ENCODE measurements around the gene FGGY.

FGGY gene

DNA sequence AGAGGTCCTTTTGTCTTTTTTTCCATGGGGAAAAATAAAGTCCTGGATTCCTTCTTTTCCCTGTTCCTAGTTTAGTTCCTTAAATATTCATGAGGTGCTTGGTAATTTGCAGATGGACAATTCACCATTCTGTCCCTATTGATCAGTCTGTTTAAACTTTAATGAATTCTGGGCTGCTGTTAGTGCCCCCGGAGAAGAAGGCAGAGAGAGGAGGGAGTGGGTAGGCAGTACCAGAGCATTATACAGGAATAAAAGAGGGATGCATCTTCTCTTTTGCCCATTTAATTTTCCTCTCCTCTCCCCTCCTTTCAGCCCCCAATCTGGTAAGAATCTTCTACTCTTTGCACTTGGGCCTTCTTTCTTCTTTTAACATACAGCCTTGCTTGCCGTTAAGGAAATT is 25.9 kb downstream of the FGGY start:
- H3K4me3 ChIP-seq (ENCODE audit: low read length) = no peak overlapping the region
- TF ChIP-seq, protein P1, sequence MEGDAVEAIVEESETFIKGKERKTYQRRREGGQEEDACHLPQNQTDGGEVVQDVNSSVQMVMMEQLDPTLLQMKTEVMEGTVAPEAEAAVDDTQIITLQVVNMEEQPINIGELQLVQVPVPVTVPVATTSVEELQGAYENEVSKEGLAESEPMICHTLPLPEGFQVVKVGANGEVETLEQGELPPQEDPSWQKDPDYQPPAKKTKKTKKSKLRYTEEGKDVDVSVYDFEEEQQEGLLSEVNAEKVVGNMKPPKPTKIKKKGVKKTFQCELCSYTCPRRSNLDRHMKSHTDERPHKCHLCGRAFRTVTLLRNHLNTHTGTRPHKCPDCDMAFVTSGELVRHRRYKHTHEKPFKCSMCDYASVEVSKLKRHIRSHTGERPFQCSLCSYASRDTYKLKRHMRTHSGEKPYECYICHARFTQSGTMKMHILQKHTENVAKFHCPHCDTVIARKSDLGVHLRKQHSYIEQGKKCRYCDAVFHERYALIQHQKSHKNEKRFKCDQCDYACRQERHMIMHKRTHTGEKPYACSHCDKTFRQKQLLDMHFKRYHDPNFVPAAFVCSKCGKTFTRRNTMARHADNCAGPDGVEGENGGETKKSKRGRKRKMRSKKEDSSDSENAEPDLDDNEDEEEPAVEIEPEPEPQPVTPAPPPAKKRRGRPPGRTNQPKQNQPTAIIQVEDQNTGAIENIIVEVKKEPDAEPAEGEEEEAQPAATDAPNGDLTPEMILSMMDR (conservative IDR thresholded peaks at IDR 0.05; ENCODE audit: low read depth, low read length) = no peak
- no peak for DNase-seq (ENCODE audit: low read depth)

DNA sequence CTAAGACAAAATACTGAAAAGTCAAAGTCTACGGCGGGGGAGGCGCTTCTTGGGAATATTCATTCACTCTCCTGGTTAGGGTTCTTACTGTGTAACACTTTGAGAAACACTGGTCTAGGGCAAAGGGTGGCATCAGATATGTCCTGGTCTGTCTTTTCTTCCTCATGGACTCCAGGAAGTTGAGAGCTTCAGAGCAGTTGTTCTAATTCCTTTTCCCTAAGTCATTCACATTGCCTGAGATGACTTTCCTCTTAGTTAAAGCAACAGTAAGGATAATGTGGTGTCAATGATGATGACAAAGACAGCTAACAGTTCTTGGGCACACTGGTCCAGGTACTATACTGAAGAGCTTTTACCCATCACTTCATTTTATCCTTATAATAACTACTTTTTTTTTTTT is 27.0 kb downstream of the FGGY start:
- TF ChIP-seq, protein P1 (conservative IDR thresholded peaks at IDR 0.05; ENCODE audit: low read depth, low read length) = no peak
- no peak for DNase-seq (ENCODE audit: low read depth)

DNA sequence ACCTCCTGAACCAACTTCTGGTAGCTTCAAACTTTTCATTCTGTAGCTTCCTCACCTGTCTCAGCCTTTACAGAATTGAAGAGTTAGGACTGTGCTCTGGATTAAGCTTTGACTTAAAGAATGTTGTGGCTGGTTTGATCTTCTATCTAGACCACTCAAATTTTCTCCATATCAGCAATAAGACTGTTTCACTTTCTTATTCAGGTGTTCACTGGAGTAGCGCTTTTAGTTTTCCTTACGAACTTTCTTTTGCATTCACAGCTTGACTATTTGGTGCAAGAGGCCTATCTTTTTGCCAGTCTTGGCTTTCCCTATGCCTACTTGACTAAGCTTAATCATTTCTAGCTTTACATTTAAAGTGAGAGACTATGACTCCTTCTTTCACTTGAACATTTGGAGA is 31.5 kb downstream of the FGGY start:
- no peak overlapping the region for H3K4me3 ChIP-seq (ENCODE audit: low read length)
- DNase-seq (ENCODE audit: low read depth) = no peak
- TF ChIP-seq, protein P1 (conservative IDR thresholded peaks at IDR 0.05; ENCODE audit: low read depth, low read length) = no peak

More for the DNA sequence above, 27.0 kb downstream of the FGGY start:
- H3K4me3 ChIP-seq (ENCODE audit: low read length) = no peak overlapping the region

DNA sequence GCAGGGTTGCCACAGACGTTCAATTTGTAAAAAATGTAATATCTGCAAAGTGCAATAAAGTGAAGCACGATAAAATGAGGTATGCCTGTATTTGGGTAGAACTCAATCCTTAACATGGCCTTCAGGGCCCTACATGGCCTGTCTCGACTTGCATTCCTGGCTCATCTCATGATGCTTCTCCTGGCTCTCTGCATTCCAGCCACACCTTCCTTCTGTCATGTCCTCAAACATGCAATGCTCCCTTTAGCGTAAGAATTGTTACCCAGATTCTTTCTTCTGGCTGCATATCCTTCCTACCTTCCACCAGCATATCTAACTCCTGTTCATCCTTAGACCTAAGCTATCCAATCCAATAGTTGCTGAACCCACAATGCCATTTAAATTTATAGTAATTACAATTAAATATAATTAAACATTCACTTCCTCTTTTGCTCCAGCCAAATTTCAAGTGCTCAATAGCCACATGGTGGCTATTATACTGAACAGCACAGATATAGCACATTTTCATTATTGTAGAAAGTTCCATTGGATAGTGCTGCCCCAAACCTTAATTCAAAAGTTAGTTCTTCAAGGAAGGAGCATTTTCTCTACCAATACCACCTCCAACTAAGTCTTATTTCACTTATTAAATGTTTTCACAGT is 32.6 kb downstream of the FGGY start:
- no peak overlapping the region for H3K4me3 ChIP-seq (ENCODE audit: low read length)
- DNase-seq (ENCODE audit: low read depth) = no peak
- TF ChIP-seq, protein P1 (conservative IDR thresholded peaks at IDR 0.05; ENCODE audit: low read depth, low read length) = no peak

DNA sequence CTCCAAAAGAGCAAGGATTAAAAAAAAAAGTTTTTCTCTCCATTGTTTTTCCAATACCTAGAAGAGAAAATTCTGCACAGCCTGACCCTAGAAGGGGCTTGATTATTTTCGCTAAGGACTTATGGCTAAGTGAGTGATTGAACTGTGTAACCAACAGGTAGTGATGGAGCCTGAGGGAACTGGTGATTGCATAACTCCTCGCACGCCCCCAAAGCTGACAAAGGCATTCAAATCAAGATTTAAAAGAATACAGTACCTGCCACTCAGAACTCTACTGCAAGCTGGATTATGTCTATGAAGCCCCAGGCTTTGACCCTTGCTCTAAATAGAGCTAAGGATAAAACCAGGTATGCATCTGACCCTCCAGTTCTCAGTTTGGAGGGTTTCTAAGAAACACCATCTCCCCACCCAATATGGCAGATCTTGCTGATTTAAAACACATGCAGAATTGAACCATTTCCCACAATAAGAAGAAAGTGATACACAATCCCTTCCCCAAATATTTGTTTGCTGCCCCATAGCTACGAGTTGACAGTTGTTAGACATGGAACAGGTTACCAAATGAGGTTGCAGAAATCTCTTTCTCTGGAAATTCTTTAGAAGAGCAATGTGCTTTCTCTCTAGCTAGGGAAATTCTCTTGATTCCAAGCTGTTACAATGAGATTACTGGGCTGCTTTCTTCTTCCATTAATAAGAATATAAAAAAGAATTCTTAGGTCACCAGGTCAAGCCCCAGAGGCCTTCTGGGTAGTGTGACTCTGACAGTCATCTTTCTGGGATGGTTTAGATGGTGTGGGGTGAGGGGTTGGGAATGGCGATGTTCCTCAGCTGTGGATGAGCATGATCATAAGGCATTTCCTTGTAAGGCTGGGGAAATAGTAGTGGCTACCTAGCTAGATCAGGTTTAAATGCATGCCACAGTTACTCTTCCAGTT is 35.1 kb downstream of the FGGY start:
- TF ChIP-seq, protein P1 (conservative IDR thresholded peaks at IDR 0.05; ENCODE audit: low read depth, low read length) = no peak
- DNase-seq (ENCODE audit: low read depth) = no peak
- no peak overlapping the region for H3K4me3 ChIP-seq (ENCODE audit: low read length)

DNA sequence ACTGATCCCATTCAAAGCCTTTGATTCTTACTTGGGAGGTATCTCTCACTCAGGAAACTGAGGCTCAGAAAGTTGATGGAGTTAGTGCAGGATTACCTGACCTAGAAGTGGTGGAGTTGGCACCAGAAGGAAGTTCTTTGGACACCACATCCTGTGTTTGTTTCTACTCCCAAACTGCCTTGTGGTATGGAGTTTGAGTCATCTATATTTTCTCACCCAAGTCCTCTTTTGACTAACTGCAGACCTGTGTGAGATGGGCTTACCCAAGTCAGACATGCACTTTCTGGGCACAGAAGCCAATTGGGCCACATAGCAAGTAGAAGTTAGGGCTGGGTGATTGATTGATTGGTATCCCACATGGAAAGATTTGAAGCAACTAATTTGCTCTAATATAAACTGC is 36.1 kb downstream of the FGGY start:
- no peak overlapping the region for H3K4me3 ChIP-seq (ENCODE audit: low read length)
- TF ChIP-seq, protein P1 (conservative IDR thresholded peaks at IDR 0.05; ENCODE audit: low read depth, low read length) = no peak
- no peak for DNase-seq (ENCODE audit: low read depth)

All from retinal pigment epithelial cell (primary cell).